B cell (primary cell): ENCODE data around the gene CLDN7. TPM values are rescaled to one million over a fixed set of nuclear protein-coding genes. Genes with fewer than 3 reads are reported as not detected.

Experiments
- ATAC-seq: fragments of 200-7000 bp; cut with Tn5 transposase; one replicate; pipeline ENCODE4 v1.10.0; 2021; ENCODE audit warnings: low read depth, mild to moderate bottlenecking, moderate number of reproducible peaks, moderate library complexity
- CTCF ChIA-PET: fragments of 350-600 bp; sonication (Branson Sonifier 250); formaldehyde crosslinking; loops from one replicate; lab custom pipeline; 2021; ENCODE audit warnings: antibody characterized with exemption, inconsistent platforms; lab: Charles Lee
- POLR2A ChIA-PET: fragments of 350-600 bp; sonication (Branson Sonifier 250); formaldehyde crosslinking; loops from one replicate; lab custom pipeline; 2021; ENCODE audit warnings: antibody characterized with exemption; lab: Charles Lee
- DNase-seq: peaks from one replicate; pipeline ENCODE4 v3.0.0; 2013
- H2AFZ ChIP-seq: 2 replicates; pipeline ENCODE4 v1.6.1; 2012; ENCODE audit warnings: mild to moderate bottlenecking, low read depth, low read length; ENCODE audit not compliant: insufficient read depth, poor library complexity, severe bottlenecking
- H3K27ac ChIP-seq, 2 donors: 1 replicate in 1 of 2; 2 replicates in 1 of 2; pipeline ENCODE4 v1.5.1; 2012 to 2013; ENCODE audit warnings: low read length in 2 of 2, mild to moderate bottlenecking in 2 of 2, moderate library complexity in 1 of 2
- H3K27me3 ChIP-seq, 4 experiments: fragments of 200-600 bp in 1 of 4; sonication (generic) in 1 of 4; replicated peaks in 1 of 4; 1 replicate in 2 of 4; 2 replicates in 2 of 4; pipeline versions ENCODE4 v1.6.1 to v1.7.0; 2013 to 2016; ENCODE audit warnings: low read length in 3 of 4, mild to moderate bottlenecking in 2 of 4, mixed read lengths in 1 of 4, moderate library complexity in 1 of 4; ENCODE audit not compliant: insufficient read depth in 4 of 4, control insufficient read depth in 3 of 4; ENCODE audit errors: control extremely low read depth in 1 of 4
- H3K36me3 ChIP-seq, 2 experiments: replicated peaks in 1 of 2; 1 replicate in 1 of 2; 2 replicates in 1 of 2; pipeline versions ENCODE4 v1.6.1 to v1.7.1; 2013; ENCODE audit warnings: low read length in 1 of 2; ENCODE audit not compliant: insufficient read depth in 2 of 2, control insufficient read depth in 1 of 2; ENCODE audit errors: control extremely low read depth in 1 of 2, extremely low read depth in 1 of 2
- H3K4me1 ChIP-seq, 2 donors: fragments of 200-600 bp in 1 of 2; sonication (generic) in 1 of 2; 1 replicate in 1 of 2; 2 replicates in 1 of 2; pipeline versions ENCODE4 v1.5.1 to v1.6.1; 2013 to 2017; ENCODE audit warnings: low read length in 2 of 2; ENCODE audit not compliant: control insufficient read depth in 2 of 2, insufficient read depth in 2 of 2
- H3K4me2 ChIP-seq: replicated peaks from 2 replicates; pipeline ENCODE3; 2012; ENCODE audit warnings: mild to moderate bottlenecking, low read depth, low read length; ENCODE audit not compliant: poor library complexity, severe bottlenecking
- H3K4me3 ChIP-seq, 5 experiments: fragments of 200-600 bp in 1 of 5; sonication (generic) in 1 of 5; 1 replicate in 3 of 5; 2 replicates in 2 of 5; pipeline versions ENCODE4 v1.5.1 to v1.7.0; 2011 to 2016; ENCODE audit warnings: low read length in 4 of 5, mild to moderate bottlenecking in 4 of 5, low read depth in 2 of 5, control low read depth in 1 of 5, moderate library complexity in 1 of 5; ENCODE audit not compliant: insufficient read depth in 1 of 5; ENCODE audit errors: control extremely low read depth in 1 of 5, extremely low read depth in 1 of 5
- H3K79me2 ChIP-seq: fragments of 200-600 bp; sonication (generic); one replicate; pipeline ENCODE4 v1.6.0; 2016; ENCODE audit warnings: low read length; ENCODE audit not compliant: control insufficient read depth, insufficient read depth
- H3K9ac ChIP-seq: fragments of 200-600 bp; sonication (generic); 2 replicates; pipeline ENCODE4 v1.6.1; 2017; ENCODE audit warnings: mild to moderate bottlenecking, low read length, moderate library complexity
- H3K9me3 ChIP-seq, 3 donors: one replicate each; pipeline versions ENCODE4 v1.6.1 to v1.7.1; 2013; ENCODE audit warnings: low read length in 2 of 3; ENCODE audit not compliant: control insufficient read depth in 2 of 3, insufficient read depth in 1 of 3; ENCODE audit errors: control extremely low read depth in 1 of 3
- H4K20me1 ChIP-seq: 2 replicates; pipeline ENCODE4 v1.6.0; 2012; ENCODE audit warnings: mild to moderate bottlenecking, low read length; ENCODE audit not compliant: insufficient read depth, control insufficient read depth, poor library complexity, severe bottlenecking
- H3K27ac Mint-ChIP-seq: one replicate; pipeline ENCODE4 v1.8.0; 2021; ENCODE audit warnings: mixed read lengths
- H3K27me3 Mint-ChIP-seq: one replicate; pipeline ENCODE4 v1.8.0; 2021; ENCODE audit warnings: mixed read lengths
- H3K4me1 Mint-ChIP-seq: one replicate; pipeline ENCODE4 v1.8.0; 2021; ENCODE audit warnings: mixed read lengths
- H3K4me3 Mint-ChIP-seq: one replicate; pipeline ENCODE4 v1.8.0; 2021; ENCODE audit warnings: mixed read lengths
- H3K9me3 Mint-ChIP-seq: one replicate; pipeline ENCODE4 v1.8.0; 2022; ENCODE audit warnings: mixed read lengths; ENCODE audit not compliant: insufficient read depth
- EZH2 ChIP-seq: IDR thresholded peaks from 2 replicates; pipeline ENCODE4 v1.6.1; 2012; ENCODE audit warnings: borderline replicate concordance, low read depth, mild to moderate bottlenecking, moderate library complexity, low read length; ENCODE audit not compliant: insufficient read depth, poor library complexity, severe bottlenecking
- WGBS: methylation state at CpG from one replicate; pipeline ENCODE4 v1.1.5; 2013; ENCODE audit warnings: missing lambda C conversion rate; ENCODE audit not compliant: insufficient coverage; 5-methylcytosine and 5-hydroxymethylcytosine counted together
- intact Hi-C: fragments of 100-400 bp; cut with micrococcal nuclease; formaldehyde crosslinking; loops from one replicate; pipeline ENCODE4 v1.10.0; 2022
- polyA plus RNA-seq: library from polyadenylated mRNA; depleted of rRNA; stranded (reverse); fragments of >200 nt; gene quantifications from 2 replicates; pipeline ENCODE4 v1.2.3, GENCODE V29; 2012
- total RNA-seq, 2 donors: library from RNA; stranded (reverse); fragments of 120-200 nt in 1 of 2; gene quantifications; 1 replicate in 1 of 2; 2 replicates in 1 of 2; pipeline versions ENCODE4 v1.2.3 to v1.2.4, GENCODE V29; 2013 to 2022
- TF ChIP-seq, protein P1 (sequence below): fragments of 200-600 bp; IDR thresholded peaks from one replicate; pipeline ENCODE4 v1.8.0; 2022; ENCODE audit warnings: antibody characterized with exemption, mild to moderate bottlenecking

Gene CLDN7
- total and polyA plus RNA-seq, 2 donors (not counting 1 experiment from before 2014, with no cell fraction given): 1.2 to 5.8 TPM

- H3K4me1 ChIP-seq: peaks cover 20 to 31% of the 10 kb centered on the region in 2 donors
- H3K27ac Mint-ChIP-seq: peak within 1 kb of the TSS; percentile 76
- WGBS: 1% methylated on average over 67 of the region's 71 CpGs
- H3K9me3 ChIP-seq: peaks cover 0 to 18% (median 0%) of the 10 kb centered on the region in 3 donors
- peak within 1 kb of the TSS; percentile 92 for H3K4me3 Mint-ChIP-seq
- no peaks in the 10 kb centered on the region for H3K36me3 ChIP-seq
- TF ChIP-seq, protein P1, sequence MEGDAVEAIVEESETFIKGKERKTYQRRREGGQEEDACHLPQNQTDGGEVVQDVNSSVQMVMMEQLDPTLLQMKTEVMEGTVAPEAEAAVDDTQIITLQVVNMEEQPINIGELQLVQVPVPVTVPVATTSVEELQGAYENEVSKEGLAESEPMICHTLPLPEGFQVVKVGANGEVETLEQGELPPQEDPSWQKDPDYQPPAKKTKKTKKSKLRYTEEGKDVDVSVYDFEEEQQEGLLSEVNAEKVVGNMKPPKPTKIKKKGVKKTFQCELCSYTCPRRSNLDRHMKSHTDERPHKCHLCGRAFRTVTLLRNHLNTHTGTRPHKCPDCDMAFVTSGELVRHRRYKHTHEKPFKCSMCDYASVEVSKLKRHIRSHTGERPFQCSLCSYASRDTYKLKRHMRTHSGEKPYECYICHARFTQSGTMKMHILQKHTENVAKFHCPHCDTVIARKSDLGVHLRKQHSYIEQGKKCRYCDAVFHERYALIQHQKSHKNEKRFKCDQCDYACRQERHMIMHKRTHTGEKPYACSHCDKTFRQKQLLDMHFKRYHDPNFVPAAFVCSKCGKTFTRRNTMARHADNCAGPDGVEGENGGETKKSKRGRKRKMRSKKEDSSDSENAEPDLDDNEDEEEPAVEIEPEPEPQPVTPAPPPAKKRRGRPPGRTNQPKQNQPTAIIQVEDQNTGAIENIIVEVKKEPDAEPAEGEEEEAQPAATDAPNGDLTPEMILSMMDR: no peak
- TF ChIP-seq EZH2: no peak
- POLR2A ChIA-PET: interaction anchor here (0.6 to 1.5 kb wide), 6 partner anchors 12 to 281 kb away, joined by 3 to 7 read pairs (median 4); partner anchors contain the start of gene GABARAP
- peaks cover 0 to 46% (median 13%) of the 10 kb centered on the region in 4 experiments for H3K27me3 ChIP-seq
- H3K4me3 ChIP-seq: peak within 1 kb of the TSS; percentile 2 to 69 (median 53)
- CTCF ChIA-PET: interaction anchor here (0.6 to 10.9 kb wide), 10 partner anchors 10 to 877 kb away, joined by 3 to 115 read pairs (median 4); partner anchors contain the start of genes ACADVL, ACAP1 and DLG4
- no peaks in the 10 kb centered on the region for H4K20me1 ChIP-seq
- ATAC-seq: peak; percentile 80
- H3K79me2 ChIP-seq: no peaks in the 10 kb centered on the region
- H3K9ac ChIP-seq: peak within 1 kb of the TSS; percentile 67
- H3K27ac ChIP-seq: no peak within 1 kb of the TSS
- peak within 1 kb of the TSS; percentile 98 for H3K4me2 ChIP-seq
- no peaks in the 10 kb centered on the region for H3K9me3 Mint-ChIP-seq
- H3K4me1 Mint-ChIP-seq: peaks cover 20% of the 10 kb centered on the region
- intact Hi-C loops: loop anchor here (2.0 kb wide), 1 partner anchor 19 kb away; the partner anchor contains the start of gene CLDN7
- peak within 1 kb of the TSS; percentile 64 for H2AFZ ChIP-seq
- peaks cover 23% of the 10 kb centered on the region for H3K27me3 Mint-ChIP-seq
- DNase-seq: peak; percentile 87
These were observed 19.0 kb upstream of the CLDN7 start, which contains the start of gene SLC2A4 for GRCh38 chr17:7281074-7281952. Gene SLC2A4, plus strand, starts transcription at chr17:7281718. Its CDS starts 217 bp downstream, at chr17:7281935.
